Measurements from ENCODE around the gene TRPC6.

- TF ChIP-seq CTCF (conservative IDR thresholded peaks at IDR 0.05; ENCODE audit: low read length) (peak; percentile 40), EZH2phosphoT487 (IDR thresholded peaks at IDR 0.05; ENCODE audit: borderline replicate concordance) (no peak)
Measured at GRCh38 chr11:101439488-101439887, 144.3 kb downstream of the TRPC6 start.
